Keratinocyte (primary cell): ENCODE results near the gene DNAH8. TPM values are rescaled to one million over a fixed set of nuclear protein-coding genes. Genes with fewer than 3 reads are reported as not detected.

ENCODE experiments used
- DNase-seq: peaks from one replicate; pipeline ENCODE4 v3.0.0-alpha.2; 2011; ENCODE audit warnings: low read depth, missing footprints, low spot score
- FAIRE-seq: peaks from 2 replicates; lab custom pipeline; 2011; peaks lifted over from hg19 to GRCh38; lab: Jason Lieb, UNC
- H2AFZ ChIP-seq: 2 replicates; pipeline ENCODE4 v1.6.0; 2012; ENCODE audit warnings: low read length, control low read depth, inconsistent platforms; ENCODE audit not compliant: control insufficient read depth
- H3K27ac ChIP-seq: 2 replicates; pipeline ENCODE4 v1.5.1; 2011; ENCODE audit warnings: low read length; ENCODE audit not compliant: control insufficient read depth, insufficient read depth
- H3K27me3 ChIP-seq: 3 replicates; pipeline ENCODE4 v1.6.0; 2011; ENCODE audit warnings: low read length; ENCODE audit not compliant: control insufficient read depth, insufficient read depth; ENCODE audit errors: extremely low read depth
- H3K36me3 ChIP-seq, 2 experiments: 2 replicates in 1 of 2; 3 replicates in 1 of 2; pipeline ENCODE4 v1.5.1; 2011; ENCODE audit warnings: low read length in 2 of 2, mild to moderate bottlenecking in 1 of 2; ENCODE audit not compliant: control insufficient read depth in 2 of 2, insufficient read depth in 2 of 2; ENCODE audit errors: extremely low read depth in 1 of 2
- H3K4me1 ChIP-seq: 3 replicates; pipeline ENCODE4 v1.5.1; 2011; ENCODE audit warnings: low read length; ENCODE audit not compliant: control insufficient read depth, insufficient read depth; ENCODE audit errors: extremely low read depth
- H3K4me2 ChIP-seq: 3 replicates; pipeline ENCODE4 v1.6.0; 2011; ENCODE audit warnings: low read depth, low read length; ENCODE audit not compliant: control insufficient read depth, insufficient read depth; ENCODE audit errors: extremely low read depth
- H3K4me3 ChIP-seq, 3 experiments: fragments of 200-600 bp in 1 of 3; sonication (generic) in 1 of 3; 2 replicates in 2 of 3; 3 replicates in 1 of 3; pipeline ENCODE4 v1.5.1; 2011 to 2016; ENCODE audit warnings: low read length in 3 of 3, mild to moderate bottlenecking in 3 of 3, control low read depth in 2 of 3, inconsistent platforms in 1 of 3, low read depth in 1 of 3, mixed read lengths in 1 of 3, mixed run types in 1 of 3, moderate library complexity in 1 of 3; ENCODE audit not compliant: control insufficient read depth in 2 of 3, insufficient read depth in 2 of 3; ENCODE audit errors: extremely low read depth in 1 of 3
- H3K79me2 ChIP-seq: 2 replicates; pipeline ENCODE4 v1.6.0; 2012; ENCODE audit warnings: low read length; ENCODE audit not compliant: control insufficient read depth, insufficient read depth
- H3K9ac ChIP-seq: 3 replicates; pipeline ENCODE4 v1.6.0; 2011; ENCODE audit warnings: low read length; ENCODE audit not compliant: control insufficient read depth, insufficient read depth; ENCODE audit errors: extremely low read depth
- H3K9me1 ChIP-seq: 3 replicates; pipeline ENCODE4 v1.6.0; 2011; ENCODE audit warnings: low read length; ENCODE audit not compliant: control insufficient read depth, insufficient read depth; ENCODE audit errors: extremely low read depth
- H3K9me3 ChIP-seq: 2 replicates; pipeline ENCODE4 v1.5.1; 2012; ENCODE audit warnings: low read depth, low read length; ENCODE audit not compliant: control insufficient read depth
- H4K20me1 ChIP-seq: 3 replicates; pipeline ENCODE4 v1.6.0; 2011; ENCODE audit warnings: low read length; ENCODE audit not compliant: control insufficient read depth, insufficient read depth; ENCODE audit errors: extremely low read depth
- EZH2 ChIP-seq: IDR thresholded peaks from one replicate; pipeline ENCODE4 v1.6.1; 2012; ENCODE audit warnings: inconsistent platforms, mild to moderate bottlenecking, low read length, moderate library complexity
- dilution Hi-C: fragments of 300-500 bp; cut with MboI; formaldehyde crosslinking; loops from one replicate; pipeline ENCODE4 v1.7.0; 2020; ENCODE audit warnings: low sequenced_read_pairs; ENCODE audit not compliant: extremely low pct_ligation_motif_present
- polyA plus RNA-seq, 5 experiments: library from polyadenylated mRNA; depleted of rRNA in 3 of 5; stranded (reverse) in 3 of 5; stranded (forward) in 1 of 5; unstranded in 1 of 5; fragments of >200 nt; gene quantifications; 1 replicate in 1 of 5; 2 replicates in 3 of 5; 3 replicates in 1 of 5; pipeline versions ENCODE4 v1.2.1 to v1.2.3, GENCODE V29; 2011 to 2012; ENCODE audit warnings: missing spikeins in 2 of 5, low read depth in 1 of 5, low replicate concordance in 1 of 5
- TF ChIP-seq, protein P1 (sequence below), 3 experiments: IDR thresholded peaks in 1 of 3; conservative IDR thresholded peaks in 1 of 3; optimal IDR thresholded peaks in 1 of 3; 2 replicates in 2 of 3; 3 replicates in 1 of 3; pipeline versions ENCODE3 to v1.5.1; 2011; ENCODE audit warnings: low read length in 3 of 3, mild to moderate bottlenecking in 3 of 3, moderate library complexity in 2 of 3, control low read depth in 1 of 3, inconsistent platforms in 1 of 3; ENCODE audit not compliant: insufficient read depth in 2 of 3; ENCODE audit errors: extremely low read depth in 1 of 3

Gene DNAH8
- polyA plus RNA-seq, 1 donor (not counting 4 experiments of a cell fraction or from before 2014, with no cell fraction given): 0.01 TPM

GRCh38 chr6:39061182-39061581 lies 346.1 kb downstream of the DNAH8 start:
- Histone ChIP-seq H3K4me2 (no peak overlapping the region), H3K9me1 (no peaks in the 10 kb centered on the region), H3K9me3 (no peaks in the 10 kb centered on the region), H3K4me3 (no peak overlapping the region), H4K20me1 (no peaks in the 10 kb centered on the region), H3K4me1 (no peaks in the 10 kb centered on the region), H3K27ac (no peak overlapping the region), H3K27me3 (peaks cover 36% of the 10 kb centered on the region), H2AFZ (no peak overlapping the region), H3K9ac (no peak overlapping the region), H3K36me3 (no peaks in the 10 kb centered on the region), H3K79me2 (no peaks in the 10 kb centered on the region)
- FAIRE-seq (no peak), DNase-seq (no peak)
- no peak for TF ChIP-seq EZH2
- TF ChIP-seq, protein P1, sequence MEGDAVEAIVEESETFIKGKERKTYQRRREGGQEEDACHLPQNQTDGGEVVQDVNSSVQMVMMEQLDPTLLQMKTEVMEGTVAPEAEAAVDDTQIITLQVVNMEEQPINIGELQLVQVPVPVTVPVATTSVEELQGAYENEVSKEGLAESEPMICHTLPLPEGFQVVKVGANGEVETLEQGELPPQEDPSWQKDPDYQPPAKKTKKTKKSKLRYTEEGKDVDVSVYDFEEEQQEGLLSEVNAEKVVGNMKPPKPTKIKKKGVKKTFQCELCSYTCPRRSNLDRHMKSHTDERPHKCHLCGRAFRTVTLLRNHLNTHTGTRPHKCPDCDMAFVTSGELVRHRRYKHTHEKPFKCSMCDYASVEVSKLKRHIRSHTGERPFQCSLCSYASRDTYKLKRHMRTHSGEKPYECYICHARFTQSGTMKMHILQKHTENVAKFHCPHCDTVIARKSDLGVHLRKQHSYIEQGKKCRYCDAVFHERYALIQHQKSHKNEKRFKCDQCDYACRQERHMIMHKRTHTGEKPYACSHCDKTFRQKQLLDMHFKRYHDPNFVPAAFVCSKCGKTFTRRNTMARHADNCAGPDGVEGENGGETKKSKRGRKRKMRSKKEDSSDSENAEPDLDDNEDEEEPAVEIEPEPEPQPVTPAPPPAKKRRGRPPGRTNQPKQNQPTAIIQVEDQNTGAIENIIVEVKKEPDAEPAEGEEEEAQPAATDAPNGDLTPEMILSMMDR (optimal IDR thresholded peaks at IDR 0.05 in 1 of 3, IDR thresholded peaks at IDR 0.05 in 1 of 3, conservative IDR thresholded peaks at IDR 0.05 in 1 of 3; ENCODE audit: extremely low read depth in 1 of 3, insufficient read depth in 2 of 3, low read length in 3 of 3): no peak
- dilution Hi-C loops: no loop called here

DNA sequence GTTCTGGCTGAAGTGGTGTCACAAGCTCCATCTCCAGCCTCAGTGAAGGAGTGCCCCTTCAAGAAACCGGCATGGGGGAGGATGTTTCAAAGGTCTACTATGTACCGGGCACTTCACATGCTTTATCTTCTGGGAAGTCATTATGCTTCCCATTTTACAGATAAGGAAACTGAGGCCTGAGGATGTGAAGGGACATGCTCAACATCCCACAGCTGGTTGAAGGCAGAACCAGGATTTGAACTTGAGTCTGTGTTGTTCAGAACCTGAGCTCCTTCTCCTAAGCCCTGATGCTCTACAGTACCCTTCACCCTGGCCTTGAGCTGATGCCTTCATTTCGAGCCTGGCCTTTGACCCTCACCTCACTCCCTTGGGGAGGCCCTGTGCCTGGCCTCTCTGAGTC lies 346.5 kb downstream of the DNAH8 start:
- no peak for FAIRE-seq
- H3K79me2 ChIP-seq: no peaks in the 10 kb centered on the region
- dilution Hi-C loops: no loop called here

More for the DNA sequence above, 346.5 kb downstream of the DNAH8 start:
- no peaks in the 10 kb centered on the region for H3K4me1 ChIP-seq
- H3K4me3 ChIP-seq: no peak overlapping the region
- no peaks in the 10 kb centered on the region for H3K36me3 ChIP-seq
- peaks cover 34% of the 10 kb centered on the region for H3K27me3 ChIP-seq
- TF ChIP-seq, protein P1 (optimal IDR thresholded peaks at IDR 0.05 in 1 of 3, IDR thresholded peaks at IDR 0.05 in 1 of 3, conservative IDR thresholded peaks at IDR 0.05 in 1 of 3; ENCODE audit: extremely low read depth in 1 of 3, insufficient read depth in 2 of 3, low read length in 3 of 3): no peak
- no peak for TF ChIP-seq EZH2
- H3K9me1 ChIP-seq: no peaks in the 10 kb centered on the region
- no peaks in the 10 kb centered on the region for H3K9me3 ChIP-seq
- no peak for DNase-seq
- H3K9ac ChIP-seq: no peak overlapping the region
- H3K27ac ChIP-seq: no peak overlapping the region
- H3K4me2 ChIP-seq: no peak overlapping the region
- H2AFZ ChIP-seq: no peak overlapping the region
- H4K20me1 ChIP-seq: no peaks in the 10 kb centered on the region
